Colonic mucosa (tissue), 4 donors: ENCODE results near the gene ATP1A4. TPM values are rescaled to one million over a fixed set of nuclear protein-coding genes. Genes with fewer than 3 reads are reported as not detected.

ENCODE experiments used
- DNase-seq: peaks from one replicate; pipeline ENCODE4 v3.0.0-alpha.2; 2020
- H3K27ac ChIP-seq: fragments of 200-600 bp; one replicate; pipeline ENCODE4 v1.8.0; 2021
- H3K27me3 ChIP-seq: fragments of 200-600 bp; one replicate; pipeline ENCODE4 v1.8.0; 2021
- H3K36me3 ChIP-seq: fragments of 200-600 bp; one replicate; pipeline ENCODE4 v1.8.0; 2021
- H3K4me1 ChIP-seq: fragments of 200-600 bp; one replicate; pipeline ENCODE4 v1.8.0; 2021; ENCODE audit warnings: mild to moderate bottlenecking
- H3K4me3 ChIP-seq: fragments of 200-600 bp; one replicate; pipeline ENCODE4 v1.8.0; 2021
- H3K9ac ChIP-seq, 2 donors: one replicate each; pipeline ENCODE4 v1.7.0; 2013; ENCODE audit warnings: control low read depth in 2 of 2, low read depth in 2 of 2, low read length in 2 of 2
- H3K9me3 ChIP-seq: fragments of 200-600 bp; one replicate; pipeline ENCODE4 v1.8.0; 2021
- CTCF ChIP-seq: fragments of 200-600 bp; IDR thresholded peaks from one replicate; pipeline ENCODE4 v1.8.0; 2022; ENCODE audit warnings: antibody characterized with exemption, mild to moderate bottlenecking
- intact Hi-C: fragments of 100-400 bp; cut with DNase I; formaldehyde crosslinking; loops from one replicate; pipeline ENCODE4 v1.14.1; 2022
- total RNA-seq, 2 donors: library from RNA; stranded (reverse); fragmentation: NEBNext Ultra II Directional in 1 of 2; extraction: Animal tissue kit (Norgen Biotek cat#: 25700) in 1 of 2; gene quantifications; one replicate each; pipeline ENCODE4 v1.2.1, GENCODE V29; 2021
- donor health status: healthy.
- donor health status: DM: no; HTN: no; CAD: no.
- donor health status: DM: no; HTN: no; CAD: no.

Gene ATP1A4
- total RNA-seq, 2 donors from 2014 or later, result not detected

GRCh38 chr1:160163615-160164014, 12.2 kb downstream of the ATP1A4 start:
- Histone ChIP-seq H3K27me3 (no peaks in the 10 kb centered on the region), H3K9ac (no peak overlapping the region), H3K9me3 (no peaks in the 10 kb centered on the region), H3K4me3 (no peak overlapping the region), H3K27ac (no peak overlapping the region), H3K36me3 (no peaks in the 10 kb centered on the region), H3K4me1 (no peaks in the 10 kb centered on the region)
- TF ChIP-seq CTCF, result no peak
- intact Hi-C loops, result no loop called here
- DNase-seq, result no peak

- Histone ChIP-seq H3K9ac (no peak overlapping the region), H3K4me1 (no peaks in the 10 kb centered on the region), H3K9me3 (no peaks in the 10 kb centered on the region), H3K4me3 (no peak overlapping the region), H3K27me3 (no peaks in the 10 kb centered on the region), H3K36me3 (no peaks in the 10 kb centered on the region), H3K27ac (no peak overlapping the region)
- intact Hi-C loops, result no loop called here
- no peak for TF ChIP-seq CTCF
- DNase-seq, result no peak
Observed at GRCh38 chr1:160164121-160164520, 12.7 kb downstream of the ATP1A4 start.

- Histone ChIP-seq H3K4me3 (no peak overlapping the region), H3K4me1 (no peaks in the 10 kb centered on the region), H3K9ac (no peak overlapping the region), H3K27me3 (no peaks in the 10 kb centered on the region), H3K27ac (no peak overlapping the region), H3K9me3 (no peaks in the 10 kb centered on the region), H3K36me3 (no peaks in the 10 kb centered on the region)
- intact Hi-C loops, result no loop called here
- no peak for DNase-seq
- no peak for TF ChIP-seq CTCF
Observed at GRCh38 chr1:160166166-160166868, 14.9 kb downstream of the ATP1A4 start.

GRCh38 chr1:160167056-160167455, 15.7 kb downstream of the ATP1A4 start:
- H3K27ac ChIP-seq, result no peak overlapping the region
- no peaks in the 10 kb centered on the region for H3K9me3 ChIP-seq
- no peak for TF ChIP-seq CTCF
- intact Hi-C loops, result no loop called here
- H3K4me1 ChIP-seq, result no peaks in the 10 kb centered on the region
- no peaks in the 10 kb centered on the region for H3K36me3 ChIP-seq
- no peak for DNase-seq
- no peak overlapping the region for H3K9ac ChIP-seq
- no peak overlapping the region for H3K4me3 ChIP-seq
- H3K27me3 ChIP-seq, result no peaks in the 10 kb centered on the region

GRCh38 chr1:160167580-160167979, 16.2 kb downstream of the ATP1A4 start:
- TF ChIP-seq CTCF, result no peak
- Histone ChIP-seq H3K27me3 (no peaks in the 10 kb centered on the region), H3K4me1 (no peaks in the 10 kb centered on the region), H3K27ac (no peak overlapping the region), H3K9ac (no peak overlapping the region), H3K36me3 (no peaks in the 10 kb centered on the region), H3K4me3 (no peak overlapping the region), H3K9me3 (no peaks in the 10 kb centered on the region)
- DNase-seq, result no peak
- intact Hi-C loops, result no loop called here
